Measurements from ENCODE around the gene SF3B1. TPM values are rescaled to one million over a fixed set of nuclear protein-coding genes. Genes with fewer than 3 reads are reported as not detected.
A peak's percentile ranks its signal among the peaks of the same experiment; 100 is the strongest.

SF3B1 gene
- polyA plus RNA-seq, 3 donors = 105 to 494 (median 152) TPM

DNA sequence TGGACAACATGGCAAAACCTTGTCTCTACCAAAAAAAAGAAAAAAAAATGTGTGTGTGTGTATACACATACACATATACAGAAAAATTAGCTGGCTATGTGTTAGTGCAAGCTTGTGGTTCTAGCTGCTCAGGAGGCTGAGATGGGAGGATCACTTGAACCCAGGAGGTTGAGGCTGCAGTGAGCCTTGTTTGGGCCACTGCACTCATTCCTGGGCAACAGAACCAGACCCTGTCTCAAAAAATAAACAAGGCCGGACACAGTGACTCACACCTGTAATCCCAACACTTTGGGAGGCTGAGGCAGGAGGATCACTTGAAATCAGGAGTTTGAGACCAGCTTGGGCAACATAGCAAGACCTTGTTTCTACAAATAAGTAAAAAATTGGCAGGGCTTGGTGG, 20.6 kb upstream of the SF3B1 start:
- Histone ChIP-seq H2AFZ (ENCODE audit: insufficient read depth, low read depth, low read length, poor library complexity, severe bottlenecking) (no peak overlapping the region), H3K27me3 (ENCODE audit: control insufficient read depth in 2 of 2, insufficient read depth in 2 of 2, low read length in 2 of 2) (no peaks in the 10 kb centered on the region), H3K9me3 (replicated peaks in 1 of 2; ENCODE audit: control insufficient read depth in 1 of 2, insufficient read depth in 1 of 2, low read length in 2 of 2) (no peaks in the 10 kb centered on the region), H4K20me1 (ENCODE audit: insufficient read depth, low read length) (peaks cover 63% of the 10 kb centered on the region), H3K4me3 (replicated peaks in 1 of 3; ENCODE audit: low read depth in 2 of 3, low read length in 3 of 3) (no peak overlapping the region), H3K4me2 (replicated peaks; ENCODE audit: extremely low read depth, low read length, poor library complexity, severe bottlenecking) (no peak overlapping the region), H3K36me3 (replicated peaks in 1 of 2; ENCODE audit: control insufficient read depth in 1 of 2, insufficient read depth in 2 of 2, low read length in 2 of 2) (peaks cover 14 to 17% of the 10 kb centered on the region in 2 donors), H3K4me1 (ENCODE audit: control insufficient read depth in 1 of 2, insufficient read depth in 2 of 2, low read length in 2 of 2) (peaks cover 15 to 30% of the 10 kb centered on the region in 2 donors), H3K9ac (ENCODE audit: insufficient read depth, low read length, poor library complexity, severe bottlenecking) (no peak overlapping the region), H3K27ac (ENCODE audit: low read depth in 1 of 2, low read length in 2 of 2) (no peak overlapping the region), H3K79me2 (ENCODE audit: insufficient read depth, low read length) (peaks cover 71% of the 10 kb centered on the region)
- WGBS (ENCODE audit: insufficient coverage) = no CpG with 5 or more reads among the region's 1 CpG
- Mint-ChIP-seq H3K9me3 (peaks cover 0 to 9% (median 0%) of the 10 kb centered on the region in 7 donors), H3K27me3 (ENCODE audit: low read depth in 3 of 3) (peaks cover 0 to 4% (median 0%) of the 10 kb centered on the region in 3 donors), H3K4me1 (peaks cover 41% of the 10 kb centered on the region), H3K27ac (peak overlapping the region in 2 of 7 donors; percentile 34 to 60), H3K4me3 (no peak overlapping the region), H3K36me3 (peaks cover 9 to 23% of the 10 kb centered on the region in 2 donors)
- no peak for DNase-seq
- no peak for TF ChIP-seq CTCF (IDR thresholded peaks at IDR 0.05)
- intact Hi-C loops (cut with micrococcal nuclease) = loop anchor here in 1 of 2 donors (2.0 to 10.0 kb wide), 2 partner anchors 45 to 249 kb away; partner anchors contain the start of genes HSPE1 and MARS2

DNA sequence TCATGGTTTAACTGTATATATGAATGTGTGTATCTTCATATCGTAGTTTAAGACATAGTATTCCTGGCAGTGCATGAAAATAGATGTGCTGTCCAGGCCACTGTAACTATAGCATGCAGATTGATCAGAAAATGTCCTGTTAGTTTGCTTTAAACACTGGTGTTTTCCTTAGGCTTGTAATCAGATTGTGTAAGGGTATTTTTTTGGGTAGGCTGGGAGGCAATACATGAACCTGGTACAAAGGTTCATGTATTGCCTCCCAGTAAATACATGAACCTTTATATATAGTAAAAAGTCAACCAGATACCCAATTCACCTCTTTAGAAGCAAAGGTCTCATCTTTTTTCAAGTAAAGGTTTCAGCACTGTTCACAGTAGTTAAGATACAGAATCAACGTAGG, 20.1 kb upstream of the SF3B1 start:
- Histone ChIP-seq H3K4me1 (ENCODE audit: control insufficient read depth in 1 of 2, insufficient read depth in 2 of 2, low read length in 2 of 2) (peaks cover 15 to 30% of the 10 kb centered on the region in 2 donors), H3K9me3 (replicated peaks in 1 of 2; ENCODE audit: control insufficient read depth in 1 of 2, insufficient read depth in 1 of 2, low read length in 2 of 2) (no peaks in the 10 kb centered on the region), H3K79me2 (ENCODE audit: insufficient read depth, low read length) (peaks cover 66% of the 10 kb centered on the region), H3K27me3 (ENCODE audit: control insufficient read depth in 2 of 2, insufficient read depth in 2 of 2, low read length in 2 of 2) (no peaks in the 10 kb centered on the region), H3K27ac (ENCODE audit: low read depth in 1 of 2, low read length in 2 of 2) (peak overlapping the region in 1 of 2 donors; percentile 100), H3K36me3 (replicated peaks in 1 of 2; ENCODE audit: control insufficient read depth in 1 of 2, insufficient read depth in 2 of 2, low read length in 2 of 2) (peaks cover 10 to 12% of the 10 kb centered on the region in 2 donors), H4K20me1 (ENCODE audit: insufficient read depth, low read length) (peaks cover 58% of the 10 kb centered on the region), H2AFZ (ENCODE audit: insufficient read depth, low read depth, low read length, poor library complexity, severe bottlenecking) (no peak overlapping the region), H3K4me3 (replicated peaks in 1 of 3; ENCODE audit: low read depth in 2 of 3, low read length in 3 of 3) (peak overlapping the region in 1 of 3 experiments; percentile 90), H3K9ac (ENCODE audit: insufficient read depth, low read length, poor library complexity, severe bottlenecking) (no peak overlapping the region), H3K4me2 (replicated peaks; ENCODE audit: extremely low read depth, low read length, poor library complexity, severe bottlenecking) (peak overlapping the region; percentile 92)
- no peak for DNase-seq
- H3K4me3 Mint-ChIP-seq = peak overlapping the region; percentile 97 to 98
- intact Hi-C loops (cut with micrococcal nuclease) = loop anchor here in 1 of 2 donors (2.0 to 10.0 kb wide), 2 partner anchors 46 to 250 kb away; partner anchors contain the start of genes HSPE1 and MARS2
- TF ChIP-seq CTCF (IDR thresholded peaks at IDR 0.05) = no peak
- peaks cover 6 to 19% of the 10 kb centered on the region in 2 donors for H3K36me3 Mint-ChIP-seq
- peaks cover 0 to 4% (median 0%) of the 10 kb centered on the region in 3 donors for H3K27me3 Mint-ChIP-seq (ENCODE audit: low read depth in 3 of 3)
- 100% methylated on average over 2 of the region's 2 CpGs for WGBS (ENCODE audit: insufficient coverage)
- peaks cover 0 to 9% (median 0%) of the 10 kb centered on the region in 7 donors for H3K9me3 Mint-ChIP-seq
- peak overlapping the region in 4 of 7 donors; percentile 100 for H3K27ac Mint-ChIP-seq
- peaks cover 41% of the 10 kb centered on the region for H3K4me1 Mint-ChIP-seq

All from CD14-positive monocyte (primary cell).